HuH-7.5 (cell line): ENCODE data around the gene CD72.
"Not testable (repeated sequence)": the region's sequence is repeated elsewhere in the genome, so short reads cannot be mapped to it uniquely, and the experiment has no call there.

Experiments used
- DNase-seq: peaks from one replicate; pipeline ENCODE4 v3.0.0; 2011; ENCODE audit warnings: low spot score

CD72 gene

GRCh38 chr9:35616681-35617459, 1.3 kb downstream of the CD72 start:
- no peak for DNase-seq

GRCh38 chr9:35615981-35616680, 2.1 kb downstream of the CD72 start:
- no peak for DNase-seq

- no peak for DNase-seq
Measured at GRCh38 chr9:35612843-35613242, 5.4 kb downstream of the CD72 start.

- not testable (repeated sequence) for DNase-seq
Measured at GRCh38 chr9:35612066-35612465, 6.1 kb downstream of the CD72 start.

- DNase-seq, result peak; percentile 76
Measured at GRCh38 chr9:35611230-35611797, 6.9 kb downstream of the CD72 start.

GRCh38 chr9:35609820-35610163, 8.4 kb downstream of the CD72 start:
- DNase-seq, result no peak

GRCh38 chr9:35609001-35609819, 9.0 kb downstream of the CD72 start:
- DNase-seq, result no peak

GRCh38 chr9:35608221-35608620, 10.0 kb downstream of the CD72 start:
- no peak for DNase-seq

- DNase-seq, result no peak
Measured at GRCh38 chr9:35606726-35607125, 11.5 kb downstream of the CD72 start.

- no peak for DNase-seq
Measured at GRCh38 chr9:35606138-35606504, 12.1 kb downstream of the CD72 start.

- DNase-seq, result peak; percentile 77
Measured at GRCh38 chr9:35605351-35606137, 12.7 kb downstream of the CD72 start.

GRCh38 chr9:35604578-35605350, 13.4 kb downstream of the CD72 start, which contains the start of gene TESK1:
Gene TESK1 (plus strand): TSS chr9:35605262. CDS start chr9:35605620, 358 bp downstream.
- peak; percentile 90 for DNase-seq

GRCh38 chr9:35603986-35604577, 14.1 kb downstream of the CD72 start:
- DNase-seq, result peak; percentile 99

GRCh38 chr9:35603506-35603985, 14.7 kb downstream of the CD72 start:
- no peak for DNase-seq

GRCh38 chr9:35599763-35600604, 18.2 kb downstream of the CD72 start:
- no peak for DNase-seq

- DNase-seq, result no peak
Measured at GRCh38 chr9:35598866-35599590, 19.2 kb downstream of the CD72 start.

- not testable (repeated sequence) for DNase-seq
Measured at GRCh38 chr9:35596907-35597306, 21.3 kb downstream of the CD72 start.

- DNase-seq, result no peak
Measured at GRCh38 chr9:35594471-35594870, 23.7 kb downstream of the CD72 start.

- no peak for DNase-seq
Measured at GRCh38 chr9:35593581-35593980, 24.6 kb downstream of the CD72 start.
